Ovary (tissue), 3 donors: Measurements from ENCODE around the gene JAKMIP3.

ENCODE experiments used
- CTCF ChIP-seq, 3 donors: fragments of 450-650 bp in 2 of 3; fragments of 200-600 bp in 1 of 3; IDR thresholded peaks; one replicate each; pipeline versions ENCODE4 v1.5.1 to v1.8.0; 2016 to 2022; ENCODE audit warnings: antibody characterized with exemption in 3 of 3, mild to moderate bottlenecking in 1 of 3
- EP300 ChIP-seq: sonication (generic); formaldehyde crosslinking; IDR thresholded peaks from one replicate; pipeline ENCODE4 v1.6.1; 2017; ENCODE audit warnings: antibody characterized with exemption
- donor health status: DM: no; HTN: no; CAD: no.

- no peak for TF ChIP-seq CTCF (IDR thresholded peaks at IDR 0.05)
- TF ChIP-seq EP300, result no peak
Observed at GRCh38 chr10:132018446-132018845, 47.3 kb upstream of the JAKMIP3 start.
